ENCODE data around the gene KCNMA1.

DNA sequence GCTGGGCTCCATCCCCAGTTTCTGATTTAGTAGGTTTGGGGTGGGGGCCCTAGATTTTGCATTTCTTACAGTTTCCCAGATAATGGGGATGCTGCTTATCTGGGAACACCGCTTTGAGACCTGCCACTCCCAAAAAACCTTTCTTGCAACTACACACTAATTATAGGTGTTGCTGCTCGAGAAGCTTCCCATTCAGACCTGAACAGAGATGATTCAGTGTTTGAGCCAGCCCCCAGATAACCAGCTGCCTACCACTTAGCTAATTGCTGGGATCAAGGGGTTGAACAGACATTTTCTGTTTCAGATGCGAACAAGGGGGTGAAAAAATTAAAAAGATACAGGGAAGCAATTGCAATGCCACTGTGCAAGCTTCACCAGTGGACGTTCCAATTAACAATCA lies 448.5 kb downstream of the KCNMA1 start:
- TF ChIP-seq, protein P1, sequence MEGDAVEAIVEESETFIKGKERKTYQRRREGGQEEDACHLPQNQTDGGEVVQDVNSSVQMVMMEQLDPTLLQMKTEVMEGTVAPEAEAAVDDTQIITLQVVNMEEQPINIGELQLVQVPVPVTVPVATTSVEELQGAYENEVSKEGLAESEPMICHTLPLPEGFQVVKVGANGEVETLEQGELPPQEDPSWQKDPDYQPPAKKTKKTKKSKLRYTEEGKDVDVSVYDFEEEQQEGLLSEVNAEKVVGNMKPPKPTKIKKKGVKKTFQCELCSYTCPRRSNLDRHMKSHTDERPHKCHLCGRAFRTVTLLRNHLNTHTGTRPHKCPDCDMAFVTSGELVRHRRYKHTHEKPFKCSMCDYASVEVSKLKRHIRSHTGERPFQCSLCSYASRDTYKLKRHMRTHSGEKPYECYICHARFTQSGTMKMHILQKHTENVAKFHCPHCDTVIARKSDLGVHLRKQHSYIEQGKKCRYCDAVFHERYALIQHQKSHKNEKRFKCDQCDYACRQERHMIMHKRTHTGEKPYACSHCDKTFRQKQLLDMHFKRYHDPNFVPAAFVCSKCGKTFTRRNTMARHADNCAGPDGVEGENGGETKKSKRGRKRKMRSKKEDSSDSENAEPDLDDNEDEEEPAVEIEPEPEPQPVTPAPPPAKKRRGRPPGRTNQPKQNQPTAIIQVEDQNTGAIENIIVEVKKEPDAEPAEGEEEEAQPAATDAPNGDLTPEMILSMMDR (IDR thresholded peaks at IDR 0.05) = no peak
- no peak for TF ChIP-seq POLR2A (IDR thresholded peaks at IDR 0.05)
- no peak for TF ChIP-seq EP300 (IDR thresholded peaks at IDR 0.05)
